Parathyroid adenoma (tissue), 2 donors: ENCODE data around the gene SPECC1.

Experiments
- H2AFZ ChIP-seq: fragments of 300-600 bp; sonication (generic); one replicate; pipeline ENCODE4 v1.7.0; 2017; ENCODE audit warnings: antibody characterized with exemption, mild to moderate bottlenecking
- H3K27ac ChIP-seq: fragments of 300-600 bp; sonication (generic); one replicate; pipeline ENCODE4 v1.7.0; 2017
- H3K27me3 ChIP-seq: fragments of 300-600 bp; sonication (generic); one replicate; pipeline ENCODE4 v1.7.0; 2017; ENCODE audit warnings: low read length; ENCODE audit not compliant: control insufficient read depth, insufficient read depth
- H3K36me3 ChIP-seq: fragments of 300-600 bp; sonication (generic); one replicate; pipeline ENCODE4 v1.7.0; 2017; ENCODE audit warnings: low read length; ENCODE audit not compliant: control insufficient read depth, insufficient read depth
- H3K4me1 ChIP-seq: fragments of 300-600 bp; sonication (generic); one replicate; pipeline ENCODE4 v1.7.0; 2017; ENCODE audit warnings: control low read depth
- H3K4me2 ChIP-seq: fragments of 300-600 bp; sonication (generic); one replicate; pipeline ENCODE4 v1.7.0; 2017; ENCODE audit warnings: low read length
- H3K4me3 ChIP-seq: fragments of 300-600 bp; sonication (generic); one replicate; pipeline ENCODE4 v1.7.0; 2017; ENCODE audit warnings: low read depth, low read length
- H3K79me2 ChIP-seq: fragments of 300-600 bp; sonication (generic); one replicate; pipeline ENCODE4 v1.7.0; 2017; ENCODE audit warnings: control low read depth
- H3K9ac ChIP-seq: fragments of 300-600 bp; sonication (generic); one replicate; pipeline ENCODE4 v1.7.0; 2017; ENCODE audit warnings: mild to moderate bottlenecking
- H3K9me3 ChIP-seq: fragments of 300-600 bp; sonication (generic); one replicate; pipeline ENCODE4 v1.7.0; 2017; ENCODE audit warnings: low read length; ENCODE audit not compliant: control insufficient read depth
- CTCF ChIP-seq: fragments of 300-600 bp; sonication (generic); IDR thresholded peaks from one replicate; pipeline ENCODE4 v1.7.0; 2017; ENCODE audit warnings: antibody characterized with exemption, mild to moderate bottlenecking
- donor health status: primary hyperparathyroidism.

The SPECC1 gene

DNA sequence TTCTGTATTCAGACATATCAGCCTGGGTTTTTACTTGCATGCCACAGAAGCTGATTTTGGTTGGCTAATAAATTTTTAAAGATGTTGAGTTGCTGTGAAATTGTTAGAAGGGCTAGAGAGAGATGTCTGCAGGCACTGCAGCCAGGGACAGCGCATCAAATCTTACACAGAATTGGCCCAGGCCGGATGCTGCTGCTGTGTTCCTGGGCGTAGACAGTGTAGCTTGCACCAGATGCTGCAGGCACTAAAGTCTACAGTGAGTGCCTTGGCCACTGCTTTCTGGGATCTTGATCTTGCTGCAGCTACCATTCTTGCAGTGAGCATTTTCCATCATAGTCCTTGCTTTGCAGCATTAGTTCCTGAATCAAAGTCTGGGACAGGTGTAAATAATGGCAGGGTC lies 169.9 kb downstream of the SPECC1 start:
- Histone ChIP-seq H3K36me3 (no peaks in the 10 kb centered on the region), H3K9ac (no peak overlapping the region), H2AFZ (no peak overlapping the region), H3K27me3 (no peaks in the 10 kb centered on the region), H3K4me2 (no peak overlapping the region), H3K27ac (no peak overlapping the region), H3K4me1 (no peaks in the 10 kb centered on the region), H3K4me3 (no peak overlapping the region), H3K9me3 (no peaks in the 10 kb centered on the region), H3K79me2 (peaks cover 10% of the 10 kb centered on the region)
- TF ChIP-seq CTCF = no peak

DNA sequence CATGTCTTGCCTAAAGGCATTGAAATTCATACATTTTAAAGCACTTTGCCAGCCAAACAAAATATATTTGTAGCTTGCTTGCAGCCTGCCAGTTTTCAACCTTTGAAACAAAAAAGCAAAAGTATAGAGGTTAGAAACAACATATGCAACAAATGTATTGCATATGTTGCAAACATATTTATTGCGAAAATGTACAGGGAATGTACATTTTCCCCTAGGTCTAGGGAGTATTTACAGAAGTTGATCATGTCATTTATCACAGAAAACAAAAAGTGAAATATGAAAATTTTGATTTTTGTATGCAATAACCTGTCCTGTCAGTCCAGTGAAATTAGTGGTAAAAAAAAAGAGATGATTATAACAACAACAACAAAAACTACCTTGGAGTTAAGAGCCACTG lies 171.5 kb downstream of the SPECC1 start:
- TF ChIP-seq CTCF = no peak

GRCh38 chr17:20184181-20184580 lies 175.0 kb downstream of the SPECC1 start:
- no peak for TF ChIP-seq CTCF
- Histone ChIP-seq H3K4me3 (no peak overlapping the region), H3K4me2 (no peak overlapping the region), H3K9ac (no peak overlapping the region), H2AFZ (no peak overlapping the region), H3K4me1 (no peaks in the 10 kb centered on the region), H3K9me3 (no peaks in the 10 kb centered on the region), H3K27ac (no peak overlapping the region), H3K27me3 (no peaks in the 10 kb centered on the region), H3K36me3 (no peaks in the 10 kb centered on the region), H3K79me2 (no peaks in the 10 kb centered on the region)

More for the DNA sequence above, 171.5 kb downstream of the SPECC1 start:
- no peaks in the 10 kb centered on the region for H3K36me3 ChIP-seq
- no peaks in the 10 kb centered on the region for H3K4me1 ChIP-seq
- no peak overlapping the region for H3K9ac ChIP-seq
- H3K27me3 ChIP-seq = no peaks in the 10 kb centered on the region
- H2AFZ ChIP-seq = no peak overlapping the region
- H3K9me3 ChIP-seq = no peaks in the 10 kb centered on the region
- peaks cover 10% of the 10 kb centered on the region for H3K79me2 ChIP-seq
- H3K27ac ChIP-seq = no peak overlapping the region
- H3K4me3 ChIP-seq = no peak overlapping the region
- H3K4me2 ChIP-seq = no peak overlapping the region

- no peak overlapping the region for H2AFZ ChIP-seq
- H3K4me2 ChIP-seq = no peak overlapping the region
- no peak overlapping the region for H3K4me3 ChIP-seq
- H3K27ac ChIP-seq = no peak overlapping the region
- H3K9ac ChIP-seq = no peak overlapping the region
- TF ChIP-seq CTCF = no peak
- no peaks in the 10 kb centered on the region for H3K79me2 ChIP-seq
- H3K4me1 ChIP-seq = no peaks in the 10 kb centered on the region
- H3K9me3 ChIP-seq = no peaks in the 10 kb centered on the region
- no peaks in the 10 kb centered on the region for H3K27me3 ChIP-seq
- H3K36me3 ChIP-seq = no peaks in the 10 kb centered on the region
Measured at GRCh38 chr17:20184977-20185619, 175.9 kb downstream of the SPECC1 start.

DNA sequence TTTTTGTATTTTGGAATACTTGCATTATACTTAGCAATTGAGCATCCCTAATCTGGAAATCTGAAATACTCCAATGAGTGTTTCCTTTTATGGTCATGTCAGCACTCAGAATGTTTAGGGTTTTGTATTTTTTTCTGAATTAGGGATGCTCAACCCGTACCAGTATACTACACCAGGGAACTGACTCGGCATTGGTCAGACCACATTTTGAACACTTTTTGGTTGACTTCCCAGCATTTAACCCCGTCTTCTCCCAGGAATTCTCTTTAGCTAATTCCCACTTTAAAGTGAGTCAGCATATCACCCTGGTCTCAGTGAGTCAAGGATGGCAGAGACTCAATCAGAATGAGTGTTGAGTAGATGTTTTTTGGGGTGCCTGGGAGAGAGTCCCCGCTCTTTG lies 177.9 kb downstream of the SPECC1 start:
- Histone ChIP-seq H3K9ac (no peak overlapping the region), H3K27ac (no peak overlapping the region), H3K9me3 (no peaks in the 10 kb centered on the region), H3K27me3 (no peaks in the 10 kb centered on the region), H3K4me3 (no peak overlapping the region), H3K4me2 (no peak overlapping the region), H3K36me3 (no peaks in the 10 kb centered on the region), H3K4me1 (no peaks in the 10 kb centered on the region), H2AFZ (no peak overlapping the region), H3K79me2 (no peaks in the 10 kb centered on the region)
- TF ChIP-seq CTCF = no peak
